ENCODE measurements around the gene KL.

KL gene

GRCh38 chr13:33081666-33082065, 65.4 kb downstream of the KL start:
- H3K27me3 ChIP-seq (ENCODE audit: insufficient read depth, poor library complexity, severe bottlenecking): no peaks in the 10 kb centered on the region
- H3K4me3 ChIP-seq (replicated peaks; ENCODE audit: insufficient read depth, low read length): no peak overlapping the region
- TF ChIP-seq SPI1 (IDR thresholded peaks at IDR 0.05; ENCODE audit: borderline replicate concordance, low read depth) (no peak), POLR2AphosphoS5 (IDR thresholded peaks at IDR 0.05; ENCODE audit: low read depth) (no peak), CTCF (IDR thresholded peaks at IDR 0.05; ENCODE audit: insufficient read depth, low read length) (no peak), GABPA (IDR thresholded peaks at IDR 0.05; ENCODE audit: low read depth) (no peak), REST (IDR thresholded peaks at IDR 0.05; ENCODE audit: insufficient replicate concordance, low read depth) (no peak)
- no peak for DNase-seq (ENCODE audit: low read depth in 1 of 2, low spot score in 1 of 2)
- no peak overlapping the region for H3K27ac ChIP-seq (replicated peaks)

- no peak for DNase-seq (ENCODE audit: low read depth in 1 of 2, low spot score in 1 of 2)
- H3K4me3 ChIP-seq (replicated peaks; ENCODE audit: insufficient read depth, low read length): no peak overlapping the region
- no peaks in the 10 kb centered on the region for H3K27me3 ChIP-seq (ENCODE audit: insufficient read depth, poor library complexity, severe bottlenecking)
- TF ChIP-seq REST (IDR thresholded peaks at IDR 0.05; ENCODE audit: insufficient replicate concordance, low read depth): no peak
- TF ChIP-seq POLR2AphosphoS5 (IDR thresholded peaks at IDR 0.05; ENCODE audit: low read depth): no peak
- no peak for TF ChIP-seq SPI1 (IDR thresholded peaks at IDR 0.05; ENCODE audit: borderline replicate concordance, low read depth)
- TF ChIP-seq GABPA (IDR thresholded peaks at IDR 0.05; ENCODE audit: low read depth): no peak
- TF ChIP-seq CTCF (IDR thresholded peaks at IDR 0.05; ENCODE audit: insufficient read depth, low read length): no peak
- no peak overlapping the region for H3K27ac ChIP-seq (replicated peaks)
Measured at GRCh38 chr13:33083054-33083453, 66.8 kb downstream of the KL start.

- Histone ChIP-seq H3K27ac (replicated peaks) (no peak overlapping the region), H3K4me3 (replicated peaks; ENCODE audit: insufficient read depth, low read length) (no peak overlapping the region), H3K27me3 (ENCODE audit: insufficient read depth, poor library complexity, severe bottlenecking) (no peaks in the 10 kb centered on the region)
- TF ChIP-seq CTCF (IDR thresholded peaks at IDR 0.05; ENCODE audit: insufficient read depth, low read length) (no peak), SPI1 (IDR thresholded peaks at IDR 0.05; ENCODE audit: borderline replicate concordance, low read depth) (no peak)
- no peak for DNase-seq (ENCODE audit: low read depth in 1 of 2, low spot score in 1 of 2)
Measured at GRCh38 chr13:33087091-33087490, 70.9 kb downstream of the KL start.

GRCh38 chr13:33087790-33088189, 71.6 kb downstream of the KL start:
- no peaks in the 10 kb centered on the region for H3K27me3 ChIP-seq (ENCODE audit: insufficient read depth, poor library complexity, severe bottlenecking)
- no peak for DNase-seq (ENCODE audit: low read depth in 1 of 2, low spot score in 1 of 2)
- H3K27ac ChIP-seq (replicated peaks): no peak overlapping the region
- H3K4me3 ChIP-seq (replicated peaks; ENCODE audit: insufficient read depth, low read length): no peak overlapping the region
- TF ChIP-seq POLR2AphosphoS5 (IDR thresholded peaks at IDR 0.05; ENCODE audit: low read depth): no peak
- no peak for TF ChIP-seq CTCF (IDR thresholded peaks at IDR 0.05; ENCODE audit: insufficient read depth, low read length)
- TF ChIP-seq GABPA (IDR thresholded peaks at IDR 0.05; ENCODE audit: low read depth): no peak
- no peak for TF ChIP-seq SPI1 (IDR thresholded peaks at IDR 0.05; ENCODE audit: borderline replicate concordance, low read depth)
- TF ChIP-seq REST (IDR thresholded peaks at IDR 0.05; ENCODE audit: insufficient replicate concordance, low read depth): no peak

Data from HL-60 (cell line).